Peyer's patch (tissue), 4 donors: Measurements from ENCODE around the gene SH2D7. TPM values are rescaled to one million over a fixed set of nuclear protein-coding genes. Genes with fewer than 3 reads are reported as not detected.

Experiments
- DNase-seq, 3 donors: peaks; one replicate each; pipeline ENCODE4 v3.0.0-alpha.2; 2017 to 2019
- H3K27ac ChIP-seq, 4 donors: fragments of 200-600 bp; sonication (generic); one replicate each; pipeline ENCODE4 v1.5.1; 2016 to 2019
- H3K27me3 ChIP-seq, 2 donors: fragments of 200-600 bp; sonication (generic); one replicate each; pipeline ENCODE4 v1.5.1; 2019
- H3K36me3 ChIP-seq, 3 donors: fragments of 200-600 bp; sonication (generic); one replicate each; pipeline ENCODE4 v1.5.1; 2016 to 2019
- H3K4me1 ChIP-seq, 4 donors: fragments of 200-600 bp; sonication (generic); one replicate each; pipeline ENCODE4 v1.5.1; 2016 to 2019
- H3K4me3 ChIP-seq, 4 donors: fragments of 200-600 bp; sonication (generic); 1 replicate in 3 of 4; 2 replicates in 1 of 4; pipeline ENCODE4 v1.5.1; 2016 to 2019; ENCODE audit warnings: mild to moderate bottlenecking in 1 of 4
- H3K9me3 ChIP-seq, 4 donors: fragments of 200-600 bp; sonication (generic); one replicate each; pipeline ENCODE4 v1.5.1; 2016 to 2019; ENCODE audit warnings: mild to moderate bottlenecking in 1 of 4
- POLR2A ChIP-seq, 2 donors: fragments of 450-650 bp; IDR thresholded peaks; one replicate each; pipeline ENCODE4 v1.5.1; 2017; ENCODE audit warnings: antibody characterized with exemption in 2 of 2, mild to moderate bottlenecking in 2 of 2, moderate library complexity in 2 of 2
- total RNA-seq, 4 donors: library from RNA; depleted of rRNA; stranded (reverse); fragments of >200 nt; gene quantifications; one replicate each; pipeline ENCODE4 v1.1.0, GENCODE V29; 2016
- TF ChIP-seq, protein P1 (sequence below), 6 experiments: fragments of 450-650 bp in 4 of 6; fragments of 200-600 bp in 2 of 6; sonication (generic) in 1 of 6; IDR thresholded peaks; one replicate each; pipeline ENCODE4 v1.5.1; 2017 to 2019; ENCODE audit warnings: antibody characterized with exemption in 6 of 6, mild to moderate bottlenecking in 3 of 6, moderate library complexity in 1 of 6

The SH2D7 gene
- total RNA-seq, 4 donors from 2014 or later = 3.3 to 7.7 (median 4.6) TPM

DNA sequence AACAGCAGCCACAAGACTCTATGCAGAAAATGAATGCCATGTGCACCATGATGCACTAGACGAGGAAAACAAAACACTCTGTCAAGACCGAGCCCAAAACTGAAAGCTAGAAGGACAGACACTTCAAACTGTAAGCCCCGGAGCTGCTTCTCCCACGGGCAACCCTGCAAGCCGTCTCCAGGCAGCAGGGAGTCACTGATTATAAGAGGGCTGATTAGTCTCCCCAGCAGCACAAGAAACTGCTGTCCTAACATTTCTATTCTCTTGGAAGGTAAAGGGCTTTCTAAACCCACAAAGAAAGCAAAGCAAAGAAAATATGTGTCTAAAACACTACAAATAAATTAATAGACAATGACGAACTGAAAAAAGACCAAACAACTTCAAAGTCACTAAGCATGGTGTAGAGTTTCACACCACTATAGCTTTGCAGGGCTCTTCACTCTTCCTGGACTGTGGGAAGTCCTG, 30.4 kb upstream of the SH2D7 start:
- Histone ChIP-seq H3K36me3 (no peaks in the 10 kb centered on the region), H3K4me3 (peak overlapping the region in 1 of 4 donors; percentile 10), H3K9me3 (no peaks in the 10 kb centered on the region), H3K4me1 (peaks cover 8 to 87% (median 28%) of the 10 kb centered on the region in 4 donors), H3K27ac (peak overlapping the region; percentile 2 to 60 (median 39)), H3K27me3 (no peaks in the 10 kb centered on the region)
- no peak for DNase-seq
- no peak for TF ChIP-seq POLR2A (IDR thresholded peaks at IDR 0.05)

DNA sequence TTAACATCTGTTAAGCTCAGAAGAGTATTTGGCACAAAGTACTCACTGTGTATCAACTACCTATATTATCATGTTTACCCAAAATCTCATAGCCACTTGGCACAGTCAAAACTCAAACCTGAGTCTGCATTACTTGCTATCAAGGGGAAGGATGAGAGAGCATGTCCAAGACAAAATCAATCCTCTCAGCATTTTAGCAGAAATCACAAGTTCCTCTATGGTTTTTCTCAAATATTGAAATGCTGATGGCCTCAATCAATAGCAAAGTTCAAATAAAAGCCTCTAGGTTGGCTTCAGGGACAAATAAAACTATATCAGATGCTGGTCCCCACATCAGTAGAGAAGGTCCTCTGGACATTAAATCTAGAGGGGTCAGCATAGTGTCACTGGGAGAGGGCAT, 29.1 kb upstream of the SH2D7 start:
- Histone ChIP-seq H3K4me3 (no peak overlapping the region), H3K4me1 (peaks cover 10 to 91% (median 31%) of the 10 kb centered on the region in 4 donors), H3K27me3 (no peaks in the 10 kb centered on the region), H3K27ac (peak overlapping the region in 3 of 4 donors; percentile 63 to 87 (median 73)), H3K36me3 (no peaks in the 10 kb centered on the region), H3K9me3 (no peaks in the 10 kb centered on the region)
- no peak for DNase-seq
- TF ChIP-seq POLR2A (IDR thresholded peaks at IDR 0.05) = no peak
- TF ChIP-seq, protein P1, sequence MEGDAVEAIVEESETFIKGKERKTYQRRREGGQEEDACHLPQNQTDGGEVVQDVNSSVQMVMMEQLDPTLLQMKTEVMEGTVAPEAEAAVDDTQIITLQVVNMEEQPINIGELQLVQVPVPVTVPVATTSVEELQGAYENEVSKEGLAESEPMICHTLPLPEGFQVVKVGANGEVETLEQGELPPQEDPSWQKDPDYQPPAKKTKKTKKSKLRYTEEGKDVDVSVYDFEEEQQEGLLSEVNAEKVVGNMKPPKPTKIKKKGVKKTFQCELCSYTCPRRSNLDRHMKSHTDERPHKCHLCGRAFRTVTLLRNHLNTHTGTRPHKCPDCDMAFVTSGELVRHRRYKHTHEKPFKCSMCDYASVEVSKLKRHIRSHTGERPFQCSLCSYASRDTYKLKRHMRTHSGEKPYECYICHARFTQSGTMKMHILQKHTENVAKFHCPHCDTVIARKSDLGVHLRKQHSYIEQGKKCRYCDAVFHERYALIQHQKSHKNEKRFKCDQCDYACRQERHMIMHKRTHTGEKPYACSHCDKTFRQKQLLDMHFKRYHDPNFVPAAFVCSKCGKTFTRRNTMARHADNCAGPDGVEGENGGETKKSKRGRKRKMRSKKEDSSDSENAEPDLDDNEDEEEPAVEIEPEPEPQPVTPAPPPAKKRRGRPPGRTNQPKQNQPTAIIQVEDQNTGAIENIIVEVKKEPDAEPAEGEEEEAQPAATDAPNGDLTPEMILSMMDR (IDR thresholded peaks at IDR 0.05) = no peak

DNA sequence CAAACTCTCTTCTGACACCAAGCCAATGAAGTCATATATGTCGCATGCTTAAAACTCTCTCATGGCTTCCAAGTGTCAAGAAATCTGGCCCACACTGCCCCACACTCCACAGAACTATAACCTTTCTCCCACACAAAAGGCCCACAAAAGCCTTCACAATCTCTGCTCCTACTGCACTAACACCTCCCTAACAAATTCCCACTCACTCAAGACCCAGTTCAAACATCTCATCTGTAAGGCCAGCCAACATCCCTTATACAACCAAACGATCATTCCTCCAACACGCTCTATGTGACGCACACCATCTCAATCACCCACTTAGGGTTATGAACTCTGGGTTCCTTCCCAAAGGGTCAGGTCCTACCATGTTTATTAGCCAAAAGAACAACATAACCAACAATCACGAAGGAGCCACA, 28.4 kb upstream of the SH2D7 start:
- no peak for TF ChIP-seq POLR2A (IDR thresholded peaks at IDR 0.05)
- TF ChIP-seq, protein P1 (IDR thresholded peaks at IDR 0.05) = no peak
- H3K27ac ChIP-seq = peak overlapping the region in 3 of 4 donors; percentile 63 to 87 (median 73)
- no peaks in the 10 kb centered on the region for H3K27me3 ChIP-seq
- H3K9me3 ChIP-seq = no peaks in the 10 kb centered on the region
- no peaks in the 10 kb centered on the region for H3K36me3 ChIP-seq
- H3K4me1 ChIP-seq = peaks cover 8 to 91% (median 31%) of the 10 kb centered on the region in 4 donors
- no peak for DNase-seq
- no peak overlapping the region for H3K4me3 ChIP-seq

DNA sequence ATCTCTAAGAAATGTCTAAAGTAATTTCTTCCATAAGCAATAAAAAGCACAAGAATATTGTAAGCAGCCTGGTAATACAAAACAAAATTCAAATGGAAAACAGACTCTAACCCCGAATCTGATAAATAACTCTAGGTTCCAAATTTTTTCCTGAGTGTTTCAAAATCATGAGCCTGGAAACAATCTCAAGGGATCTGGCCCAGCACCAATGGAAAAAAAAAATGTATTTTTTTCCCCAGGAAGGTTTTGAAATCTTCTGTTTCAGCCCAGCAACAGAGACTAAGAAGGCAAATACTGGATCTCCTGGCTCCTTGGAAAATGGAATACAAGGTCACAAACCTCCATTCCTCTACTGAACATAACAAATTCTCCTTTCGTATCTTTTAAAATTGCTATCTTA, 27.8 kb upstream of the SH2D7 start:
- no peaks in the 10 kb centered on the region for H3K27me3 ChIP-seq
- peaks cover 8 to 91% (median 32%) of the 10 kb centered on the region in 4 donors for H3K4me1 ChIP-seq
- H3K9me3 ChIP-seq = no peaks in the 10 kb centered on the region
- peak overlapping the region; percentile 70 to 87 (median 80) for H3K27ac ChIP-seq
- TF ChIP-seq POLR2A (IDR thresholded peaks at IDR 0.05) = no peak
- TF ChIP-seq, protein P1 (IDR thresholded peaks at IDR 0.05) = no peak
- no peaks in the 10 kb centered on the region for H3K36me3 ChIP-seq
- no peak for DNase-seq
- H3K4me3 ChIP-seq = no peak overlapping the region

DNA sequence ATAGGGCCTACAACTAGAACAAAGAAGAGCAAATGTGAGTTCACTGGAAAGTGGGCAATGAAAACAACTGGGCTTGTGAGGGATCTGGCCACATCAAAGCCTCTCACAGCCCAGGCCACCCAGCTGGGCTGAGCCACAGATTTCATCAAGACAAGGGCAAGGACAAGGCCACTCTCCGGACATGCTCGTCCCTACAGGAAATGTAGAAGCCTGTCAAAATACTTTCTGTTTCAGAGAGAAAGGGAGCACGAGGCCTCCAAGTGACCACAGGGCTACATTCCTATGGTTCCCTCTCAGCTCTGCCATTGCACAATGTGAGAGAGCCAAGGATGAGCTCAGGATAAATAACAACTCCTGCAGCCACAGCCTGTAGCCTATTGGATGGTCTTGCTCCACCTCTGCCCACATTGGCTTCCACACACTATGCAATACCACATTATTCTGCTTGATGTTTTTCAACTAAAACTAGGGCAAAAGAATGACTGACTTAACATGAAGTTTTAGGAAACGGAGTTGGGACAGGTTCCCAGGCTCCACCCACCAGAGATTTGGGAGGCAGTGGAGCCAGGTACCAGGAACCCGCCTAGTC, 27.0 kb upstream of the SH2D7 start:
- no peak for TF ChIP-seq POLR2A (IDR thresholded peaks at IDR 0.05)
- TF ChIP-seq, protein P1 (IDR thresholded peaks at IDR 0.05) = no peak
- peak in 1 of 3 donors; percentile 79 for DNase-seq
- Histone ChIP-seq H3K27ac (peak overlapping the region; percentile 70 to 87 (median 80)), H3K4me3 (peak overlapping the region in 1 of 4 donors; percentile 20), H3K36me3 (no peaks in the 10 kb centered on the region), H3K9me3 (no peaks in the 10 kb centered on the region), H3K27me3 (no peaks in the 10 kb centered on the region), H3K4me1 (peaks cover 6 to 93% (median 34%) of the 10 kb centered on the region in 4 donors)
